Lower leg skin (tissue), 4 donors: ENCODE results near the gene PTPRN2. TPM values are rescaled to one million over a fixed set of nuclear protein-coding genes. Genes with fewer than 3 reads are reported as not detected.

ENCODE experiments used
- DNase-seq, 2 donors: peaks; one replicate each; pipeline ENCODE4 v3.0.0-alpha.2; 2019; ENCODE audit warnings: low spot score in 2 of 2
- H3K4me3 ChIP-seq: fragments of 200-600 bp; sonication (generic); 2 replicates; pipeline ENCODE4 v1.5.1; 2017; ENCODE audit warnings: mild to moderate bottlenecking, low read depth; ENCODE audit not compliant: poor library complexity, severe bottlenecking
- POLR2A ChIP-seq, 2 donors: fragments of 450-650 bp; IDR thresholded peaks; one replicate each; pipeline ENCODE4 v1.6.1; 2016 to 2017; ENCODE audit warnings: antibody characterized with exemption in 2 of 2, mild to moderate bottlenecking in 1 of 2, moderate library complexity in 1 of 2
- WGBS, 2 donors: methylation state at CpG; one replicate each; pipeline ENCODE4 v1.1.5; 2018; 5-methylcytosine and 5-hydroxymethylcytosine counted together
- intact Hi-C: fragments of 100-400 bp; cut with DNase I; formaldehyde crosslinking; loops from one replicate; pipeline ENCODE4 v1.15.0; 2023; ENCODE audit warnings: low total_unique reads
- total RNA-seq, 4 donors: library from RNA; depleted of rRNA; stranded (reverse); fragments of >200 nt; gene quantifications; one replicate each; pipeline ENCODE4 v1.1.0, GENCODE V29; 2016
- TF ChIP-seq, protein P1 (sequence below), 3 donors: fragments of 450-650 bp; IDR thresholded peaks; one replicate each; pipeline ENCODE4 v1.5.1; 2016; ENCODE audit warnings: antibody characterized with exemption in 3 of 3, mild to moderate bottlenecking in 3 of 3, moderate library complexity in 2 of 3

Gene PTPRN2
- total RNA-seq, 4 donors from 2014 or later = 0.11 to 1.6 (median 0.92) TPM

DNA sequence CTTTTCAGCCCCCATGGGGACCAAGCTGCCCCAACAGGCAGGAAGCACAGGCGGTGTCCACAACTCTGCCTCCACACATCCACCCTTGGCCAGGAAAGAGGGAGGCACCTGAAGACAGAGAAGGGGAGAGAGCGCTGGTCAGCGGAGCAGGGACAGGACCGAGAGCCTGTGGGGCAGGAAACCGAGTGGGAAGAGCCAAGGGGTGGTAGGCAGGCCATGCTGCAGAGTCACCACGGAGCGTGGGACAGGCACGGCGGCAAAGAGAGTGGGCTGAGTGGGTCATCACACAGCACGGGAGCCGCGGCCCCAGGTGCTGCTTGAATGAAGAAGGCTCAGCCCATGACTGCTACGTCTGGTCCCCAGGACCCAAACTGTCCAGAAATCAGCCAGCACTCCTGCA lies 109.8 kb downstream of the PTPRN2 start:
- 86 to 88% methylated on average over 13 of the region's 13 CpGs for WGBS, 2 donors
- no peak for DNase-seq
- no peak overlapping the region for H3K4me3 ChIP-seq
- TF ChIP-seq, protein P1, sequence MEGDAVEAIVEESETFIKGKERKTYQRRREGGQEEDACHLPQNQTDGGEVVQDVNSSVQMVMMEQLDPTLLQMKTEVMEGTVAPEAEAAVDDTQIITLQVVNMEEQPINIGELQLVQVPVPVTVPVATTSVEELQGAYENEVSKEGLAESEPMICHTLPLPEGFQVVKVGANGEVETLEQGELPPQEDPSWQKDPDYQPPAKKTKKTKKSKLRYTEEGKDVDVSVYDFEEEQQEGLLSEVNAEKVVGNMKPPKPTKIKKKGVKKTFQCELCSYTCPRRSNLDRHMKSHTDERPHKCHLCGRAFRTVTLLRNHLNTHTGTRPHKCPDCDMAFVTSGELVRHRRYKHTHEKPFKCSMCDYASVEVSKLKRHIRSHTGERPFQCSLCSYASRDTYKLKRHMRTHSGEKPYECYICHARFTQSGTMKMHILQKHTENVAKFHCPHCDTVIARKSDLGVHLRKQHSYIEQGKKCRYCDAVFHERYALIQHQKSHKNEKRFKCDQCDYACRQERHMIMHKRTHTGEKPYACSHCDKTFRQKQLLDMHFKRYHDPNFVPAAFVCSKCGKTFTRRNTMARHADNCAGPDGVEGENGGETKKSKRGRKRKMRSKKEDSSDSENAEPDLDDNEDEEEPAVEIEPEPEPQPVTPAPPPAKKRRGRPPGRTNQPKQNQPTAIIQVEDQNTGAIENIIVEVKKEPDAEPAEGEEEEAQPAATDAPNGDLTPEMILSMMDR (IDR thresholded peaks at IDR 0.05) = no peak
- no peak for TF ChIP-seq POLR2A (IDR thresholded peaks at IDR 0.05)
- intact Hi-C loops = no loop called here

DNA sequence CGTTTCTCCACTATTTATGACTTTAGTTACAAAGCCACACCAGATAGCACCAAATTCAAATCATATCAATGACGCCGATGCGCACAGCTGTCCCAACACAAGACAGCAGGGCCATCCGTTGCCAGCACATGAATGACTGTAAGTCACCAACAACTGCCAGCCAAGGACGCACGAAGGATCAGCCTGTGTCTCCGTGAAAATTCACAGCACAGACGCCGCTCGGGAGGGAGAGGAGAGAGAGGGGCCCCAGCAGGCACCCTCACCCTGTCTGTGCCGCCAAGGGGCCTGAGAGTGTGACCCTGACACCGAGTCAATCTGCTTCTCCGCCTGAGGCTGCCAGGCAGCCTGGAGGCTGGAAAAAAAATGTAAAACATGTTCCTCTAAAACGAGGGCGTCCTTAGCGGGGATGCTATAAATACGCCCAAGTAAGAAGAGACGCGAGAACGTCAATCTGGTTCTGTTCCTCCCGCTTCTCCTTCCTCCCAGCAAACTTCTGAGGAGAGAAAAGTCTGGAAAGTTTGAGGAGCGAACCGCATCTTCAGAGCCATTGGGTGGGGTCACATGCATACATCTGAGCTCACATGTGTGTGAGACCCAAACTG lies 111.2 kb downstream of the PTPRN2 start:
- intact Hi-C loops = no loop called here
- DNase-seq = no peak
- TF ChIP-seq, protein P1 (IDR thresholded peaks at IDR 0.05) = no peak
- TF ChIP-seq POLR2A (IDR thresholded peaks at IDR 0.05) = no peak
- H3K4me3 ChIP-seq = no peak overlapping the region
- WGBS, 2 donors = 67 to 68% methylated on average over 24 of the region's 24 CpGs

DNA sequence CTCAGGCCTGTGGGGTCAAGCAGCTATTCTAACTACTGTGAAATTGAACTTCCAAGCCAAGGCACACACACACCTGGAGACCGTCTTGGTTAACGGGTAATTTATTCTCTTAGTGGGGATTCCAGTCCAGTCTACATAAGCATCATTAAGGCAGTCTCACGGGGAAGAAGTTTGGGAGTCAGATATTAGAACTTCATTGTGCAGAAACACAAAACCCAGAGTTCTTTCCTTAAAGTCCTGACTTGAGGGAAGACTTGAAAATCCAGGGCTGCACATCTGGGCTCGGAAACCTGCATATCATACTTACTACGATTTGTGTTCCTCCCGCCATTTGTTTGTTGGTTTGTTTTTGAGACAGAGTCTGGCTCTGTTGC lies 112.0 kb downstream of the PTPRN2 start:
- no peak for DNase-seq
- no peak overlapping the region for H3K4me3 ChIP-seq
- intact Hi-C loops = no loop called here
- no peak for TF ChIP-seq POLR2A (IDR thresholded peaks at IDR 0.05)
- TF ChIP-seq, protein P1 (IDR thresholded peaks at IDR 0.05) = no peak
- 88 to 90% methylated on average over 6 of the region's 6 CpGs for WGBS, 2 donors

DNA sequence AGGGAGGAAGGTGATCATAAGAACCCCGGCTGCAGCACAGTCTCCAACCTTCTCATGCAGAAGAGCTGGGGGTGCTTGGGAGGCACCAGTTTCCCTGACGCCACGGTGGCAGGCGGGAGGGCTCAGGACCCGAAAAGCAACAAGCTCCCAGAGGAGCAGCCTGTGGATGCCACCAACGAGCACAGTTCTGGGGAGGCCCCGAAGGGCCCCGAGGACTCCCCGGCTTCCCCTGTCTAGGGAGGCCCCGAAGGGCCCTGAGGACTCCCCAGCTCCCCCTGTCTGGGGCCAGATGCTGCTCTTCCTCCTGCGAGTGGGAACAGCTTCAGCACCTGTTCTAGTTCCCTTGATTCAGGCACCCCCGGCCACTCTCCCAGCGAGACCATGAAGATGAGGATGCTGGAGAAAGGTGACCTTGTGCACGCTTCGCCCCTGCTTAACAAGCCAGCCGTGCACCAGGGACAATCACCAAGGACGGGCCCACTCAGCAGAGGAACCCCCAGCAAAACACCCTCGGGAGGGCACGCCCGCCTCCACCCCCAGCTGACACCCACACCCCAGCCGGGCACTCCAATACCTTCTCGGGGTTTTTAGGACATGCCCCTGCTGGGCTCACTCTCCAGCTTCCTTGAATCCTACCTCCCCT lies 112.5 kb downstream of the PTPRN2 start:
- TF ChIP-seq, protein P1 (IDR thresholded peaks at IDR 0.05) = no peak
- no peak for TF ChIP-seq POLR2A (IDR thresholded peaks at IDR 0.05)
- WGBS, 2 donors = 83 to 88% methylated on average over 21 to 22 of the region's 22 CpGs
- H3K4me3 ChIP-seq = no peak overlapping the region
- intact Hi-C loops = no loop called here
- DNase-seq = no peak

DNA sequence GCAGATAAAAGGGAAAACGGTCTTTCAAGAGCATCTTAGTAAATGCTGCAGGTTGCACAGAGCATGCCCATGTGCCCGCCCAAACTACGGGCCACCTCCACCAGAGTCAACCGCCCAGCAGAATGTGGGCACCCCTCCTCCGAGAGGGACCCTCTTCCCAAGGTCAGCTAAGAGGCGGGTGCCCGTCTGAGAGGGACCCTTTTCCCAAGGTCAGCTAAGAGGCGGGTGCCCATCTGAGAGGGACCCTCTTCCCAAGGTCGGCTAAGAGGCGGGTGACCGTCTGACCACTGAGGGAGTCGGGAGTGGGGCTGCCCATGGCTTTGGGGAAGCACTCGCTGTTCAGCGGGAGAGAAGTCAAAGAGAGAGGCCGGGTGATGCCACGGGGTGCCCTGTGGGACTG lies 113.1 kb downstream of the PTPRN2 start:
- H3K4me3 ChIP-seq = no peak overlapping the region
- DNase-seq = no peak
- intact Hi-C loops = no loop called here
- WGBS, 2 donors = 84 to 95% methylated on average over 16 of the region's 16 CpGs
- TF ChIP-seq, protein P1 (IDR thresholded peaks at IDR 0.05) = no peak
- TF ChIP-seq POLR2A (IDR thresholded peaks at IDR 0.05) = no peak

DNA sequence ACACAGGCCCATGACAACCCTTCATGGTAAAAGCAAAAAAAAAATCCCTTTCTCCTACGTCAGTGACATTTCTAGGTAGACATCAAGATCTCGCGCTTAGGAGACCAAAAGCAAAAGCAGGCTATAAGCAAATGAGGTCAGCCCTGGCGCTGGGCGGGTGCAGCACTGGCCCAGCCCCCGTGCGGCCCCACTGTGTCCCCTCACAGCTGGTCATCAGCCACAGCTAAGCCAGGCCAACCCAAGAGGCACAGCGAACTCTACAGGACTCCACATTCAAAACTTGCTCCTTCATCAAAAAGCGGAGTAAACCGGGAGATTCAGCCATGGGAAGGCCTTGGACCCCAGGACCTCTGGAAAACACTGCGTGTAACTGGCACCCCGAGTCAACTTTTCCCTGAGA lies 113.7 kb downstream of the PTPRN2 start:
- WGBS, 2 donors = 90 to 91% methylated on average over 12 of the region's 12 CpGs
- intact Hi-C loops = no loop called here
- H3K4me3 ChIP-seq = no peak overlapping the region
- TF ChIP-seq, protein P1 (IDR thresholded peaks at IDR 0.05) = no peak
- TF ChIP-seq POLR2A (IDR thresholded peaks at IDR 0.05) = no peak
- DNase-seq = no peak
